GM18507 (cell line): ENCODE data around the gene HK3.

Source experiments
- DNase-seq: peaks from one replicate; pipeline ENCODE4 v3.0.0; 2011; ENCODE audit warnings: low read depth; ENCODE audit not compliant: insufficient read length; ENCODE audit errors: extremely low spot score
- FAIRE-seq: peaks from 2 replicates; lab custom pipeline; 2011; peaks lifted over from hg19 to GRCh38; lab: Jason Lieb, UNC

HK3 gene

DNA sequence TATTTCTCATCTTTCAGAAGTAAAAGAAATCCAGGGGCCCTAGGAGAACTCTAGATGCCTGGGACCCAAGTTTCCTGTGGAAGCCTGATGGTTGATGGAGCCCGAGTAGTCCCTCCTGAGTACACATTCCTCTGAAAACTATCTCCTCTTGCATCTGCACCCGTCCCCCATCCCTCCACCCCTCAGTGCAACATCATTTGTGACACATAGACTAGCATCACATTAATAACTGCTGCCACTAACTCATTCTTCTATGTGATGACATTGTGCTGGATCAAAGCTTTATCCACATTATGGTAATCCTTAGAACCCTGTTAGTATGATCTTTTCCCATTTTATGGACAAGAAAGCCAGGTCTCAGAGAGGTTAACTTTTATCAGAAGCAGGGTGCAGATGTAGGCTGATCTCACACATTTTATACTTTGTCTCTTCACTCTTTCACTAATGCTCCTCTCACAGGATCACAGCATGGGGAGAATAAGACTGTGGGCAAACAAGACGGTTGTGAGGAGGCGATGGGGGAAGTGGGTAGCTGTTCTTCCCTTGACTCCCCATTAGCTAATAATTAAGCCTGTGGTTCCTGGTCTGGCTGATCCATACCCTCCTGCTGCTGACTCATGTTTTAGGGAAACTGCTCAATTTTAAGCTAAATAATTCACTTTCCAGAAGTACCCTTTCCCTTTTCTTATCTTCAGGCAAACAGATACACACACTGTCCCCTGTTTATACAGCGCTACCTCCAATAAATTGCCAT, 3.9 kb upstream of the HK3 start:
- FAIRE-seq (peak; percentile 5), DNase-seq (no peak)

DNA sequence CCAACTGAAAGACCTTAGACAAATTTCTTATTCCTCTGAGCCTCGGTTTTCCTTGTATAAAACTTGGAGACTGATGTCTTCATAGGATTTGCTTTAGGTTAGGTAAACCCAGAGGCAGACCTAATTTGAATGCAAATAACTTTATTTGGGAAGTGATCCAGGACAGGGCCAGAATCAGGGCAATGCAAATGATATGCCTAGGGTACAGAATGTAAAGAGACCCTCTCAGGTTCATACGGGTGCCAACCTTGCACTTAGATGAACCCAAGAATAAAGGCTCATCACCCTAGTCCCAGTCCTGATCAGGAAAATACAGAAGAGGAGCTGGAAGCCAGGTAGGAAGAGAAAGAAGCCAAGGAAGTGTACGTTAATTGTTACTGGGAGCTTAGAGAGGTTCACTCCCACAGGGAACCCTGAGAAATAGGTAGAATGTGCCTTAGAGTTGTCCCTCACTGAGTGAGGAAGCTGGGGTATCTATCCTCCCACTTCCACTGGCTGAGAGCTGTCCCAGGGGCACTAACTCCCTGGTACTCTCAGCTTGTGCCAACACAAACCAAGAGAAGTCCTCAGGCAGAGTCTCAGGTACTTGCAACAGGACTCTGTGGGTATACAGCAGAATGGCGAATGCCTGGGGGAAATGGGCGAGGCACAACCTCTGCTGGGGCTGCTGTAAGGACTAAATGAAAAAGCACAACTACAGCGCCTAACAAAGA, 3.1 kb upstream of the HK3 start:
- DNase-seq (no peak), FAIRE-seq (no peak)

DNA sequence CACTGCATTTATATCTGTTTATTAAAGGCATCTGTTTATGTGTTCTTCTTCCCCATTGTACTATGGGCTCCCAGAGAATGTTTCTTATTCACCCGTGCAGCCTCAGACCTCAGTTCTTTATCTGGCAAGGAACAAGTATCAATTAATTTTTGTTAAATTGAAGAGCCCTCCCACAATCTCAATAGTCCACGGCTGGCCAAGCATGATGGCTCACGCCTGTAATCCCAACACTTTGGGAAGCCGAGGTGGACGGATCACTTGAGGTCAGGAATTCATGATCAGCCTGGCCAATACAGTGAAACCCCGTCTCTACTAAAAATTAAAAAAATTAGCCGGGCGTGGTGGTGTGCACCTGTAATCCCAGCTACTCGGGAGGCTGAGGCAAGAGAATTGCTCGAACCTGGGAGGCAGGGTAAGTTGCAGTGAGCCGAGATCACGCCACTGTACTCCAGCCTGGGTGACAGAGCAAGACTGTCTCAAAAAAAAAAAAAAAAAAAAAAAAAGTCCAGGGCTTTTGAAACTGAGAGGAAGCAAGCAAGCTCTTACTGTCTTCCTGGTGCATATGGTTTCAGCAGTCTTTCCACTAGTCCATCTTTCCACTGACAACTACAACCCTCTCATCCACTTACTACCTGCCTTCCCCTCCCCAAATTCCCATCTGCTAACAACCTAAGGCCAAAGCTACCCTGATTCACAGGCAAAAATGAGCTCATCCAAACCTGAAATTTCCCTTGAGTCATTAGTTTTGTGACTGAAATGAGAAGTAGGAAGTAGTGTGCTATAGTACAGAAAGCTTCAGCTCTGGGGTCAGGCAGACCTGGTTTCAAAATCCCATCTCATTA, 2.3 kb upstream of the HK3 start:
- DNase-seq: peak; percentile 30
- peak; percentile 71 for FAIRE-seq

DNA sequence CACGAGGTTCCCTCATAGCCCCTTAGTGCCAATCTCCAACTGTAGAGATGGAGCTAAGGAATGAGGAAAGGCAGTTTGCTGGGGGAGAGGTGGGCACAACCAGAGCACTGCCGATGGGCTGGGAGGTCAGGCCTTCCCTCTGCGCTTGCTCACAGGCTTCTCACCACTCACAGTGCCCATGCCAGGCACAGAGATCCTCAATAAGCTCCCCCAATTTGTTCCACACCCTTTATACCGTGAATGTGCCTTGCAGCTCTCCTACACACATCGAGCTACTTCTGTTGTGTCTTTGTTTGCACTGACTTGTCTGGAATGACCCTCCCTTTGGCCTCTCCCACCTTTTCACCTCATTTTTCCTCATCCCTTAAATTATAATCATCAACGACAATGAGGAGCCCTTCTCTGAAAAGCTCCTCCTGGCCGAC, 1.6 kb upstream of the HK3 start:
- FAIRE-seq: no peak
- DNase-seq: no peak

DNA sequence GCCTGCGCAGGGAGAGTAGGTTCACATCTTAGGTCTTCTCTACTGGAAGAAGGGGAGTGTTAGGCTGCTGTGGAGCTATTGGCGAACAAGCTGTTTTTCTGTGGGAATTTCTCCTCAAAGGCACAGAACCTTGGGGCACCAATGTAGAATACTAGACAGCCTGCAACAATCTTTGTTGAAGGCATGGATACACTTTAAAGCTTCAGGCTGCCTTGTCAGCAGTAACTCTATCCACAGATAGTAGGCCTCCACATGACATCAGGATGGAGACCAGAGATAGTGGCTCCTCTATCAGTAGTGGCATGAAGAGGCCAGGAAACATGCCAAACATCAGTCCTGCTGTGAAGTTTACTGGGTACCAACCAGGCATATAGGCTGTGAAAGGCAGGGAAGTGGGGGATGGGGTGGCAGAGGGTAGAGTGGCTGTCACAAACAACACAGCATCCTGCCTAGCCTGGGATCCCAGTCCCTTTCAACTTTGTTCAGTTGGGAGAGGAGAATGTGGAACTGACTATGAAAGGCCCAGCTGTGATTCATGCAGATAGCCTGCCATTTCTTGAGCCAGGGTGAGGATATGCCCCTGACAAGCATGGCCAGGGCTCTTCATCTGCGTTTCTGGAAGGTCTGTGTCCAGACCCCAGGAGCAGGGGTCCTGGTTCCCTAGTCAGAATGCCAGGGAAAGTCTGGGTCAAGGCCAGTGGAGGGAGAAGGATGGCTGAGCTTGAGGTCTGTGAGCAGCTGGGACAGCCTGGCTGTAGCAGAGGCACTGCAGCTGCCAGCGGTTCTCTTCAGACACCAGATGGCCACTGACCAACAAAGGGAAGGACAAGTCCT, 1.0 kb upstream of the HK3 start:
- DNase-seq (no peak), FAIRE-seq (no peak)

DNA sequence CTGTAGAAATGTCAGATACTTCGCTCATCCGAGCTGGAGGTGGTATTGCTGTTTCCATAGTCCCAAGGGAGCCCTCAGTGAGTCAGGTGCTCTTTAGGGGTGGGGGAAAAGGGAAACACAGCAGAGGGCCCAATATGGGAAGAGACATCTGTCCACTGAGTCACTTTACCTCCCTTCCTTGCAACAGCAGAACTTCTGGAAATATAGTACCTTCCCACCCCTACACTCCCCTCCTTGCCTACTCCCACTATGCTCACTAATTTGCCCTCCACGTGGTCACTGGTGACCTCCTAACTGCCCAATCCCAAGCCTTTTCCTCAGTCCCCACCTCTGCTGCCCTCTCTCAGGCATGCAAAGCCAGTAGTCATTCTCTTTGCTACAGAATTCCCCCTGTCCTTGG, 1.9 kb downstream of the HK3 start:
- FAIRE-seq: no peak
- DNase-seq: no peak

DNA sequence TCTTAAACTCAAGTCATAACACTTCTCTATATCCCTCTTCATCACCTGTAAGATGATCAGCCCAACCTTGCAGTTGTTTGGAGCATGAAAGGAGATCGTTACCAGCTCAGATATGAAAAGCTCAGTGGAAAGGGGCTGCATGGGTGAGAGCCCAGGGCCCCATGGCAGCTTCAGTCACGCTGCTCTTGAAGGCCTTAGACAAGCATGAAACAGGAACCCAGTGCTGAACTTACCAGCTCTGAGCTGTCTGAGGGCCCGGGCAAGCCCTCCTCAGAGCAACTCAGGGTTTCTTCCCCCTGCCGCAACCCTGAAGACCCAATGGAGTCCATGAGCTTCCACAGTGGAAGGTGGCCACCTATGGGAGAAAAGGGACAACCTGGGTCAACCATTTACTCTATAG, 3.3 kb downstream of the HK3 start:
- no peak for FAIRE-seq
- no peak for DNase-seq

DNA sequence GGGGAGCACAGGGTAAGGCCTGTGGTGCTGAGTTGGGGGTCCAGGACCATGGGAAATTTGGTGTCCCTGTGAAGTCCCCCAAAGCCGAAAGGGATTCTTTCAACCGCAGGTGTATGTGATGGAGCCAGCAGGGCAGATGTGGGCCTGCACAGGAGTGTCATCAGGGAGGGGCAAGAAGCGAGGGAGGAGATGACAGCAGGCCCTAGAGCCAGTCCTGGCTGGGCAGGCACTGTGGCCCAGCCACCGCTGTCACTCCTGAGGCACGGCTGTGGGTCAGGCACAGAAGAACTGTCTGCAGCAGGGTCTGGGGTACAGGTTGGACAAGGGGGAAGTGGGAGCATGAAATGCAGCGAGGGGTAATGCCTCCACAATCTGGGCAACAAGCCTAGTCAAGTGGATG, 4.8 kb downstream of the HK3 start:
- no peak for DNase-seq
- no peak for FAIRE-seq

DNA sequence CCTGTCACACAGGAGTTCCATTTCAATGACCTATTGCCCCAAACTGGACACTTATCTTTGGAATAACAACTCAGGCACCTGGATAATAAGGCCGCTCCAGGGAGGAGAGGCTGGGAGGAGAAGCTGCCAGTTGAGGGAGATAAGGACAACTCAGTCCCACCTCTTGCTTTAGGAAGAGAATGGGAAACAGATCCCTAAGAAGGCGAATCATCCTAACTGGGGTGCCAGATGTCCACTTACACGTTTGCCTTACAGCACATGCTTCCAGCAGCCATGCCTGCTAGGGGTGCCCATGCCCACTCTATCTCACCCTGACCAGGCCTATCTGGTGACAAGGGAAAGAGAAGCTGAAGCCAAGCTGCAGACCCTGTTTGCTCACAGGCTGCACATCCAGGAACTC, 6.5 kb downstream of the HK3 start:
- no peak for DNase-seq
- no peak for FAIRE-seq

DNA sequence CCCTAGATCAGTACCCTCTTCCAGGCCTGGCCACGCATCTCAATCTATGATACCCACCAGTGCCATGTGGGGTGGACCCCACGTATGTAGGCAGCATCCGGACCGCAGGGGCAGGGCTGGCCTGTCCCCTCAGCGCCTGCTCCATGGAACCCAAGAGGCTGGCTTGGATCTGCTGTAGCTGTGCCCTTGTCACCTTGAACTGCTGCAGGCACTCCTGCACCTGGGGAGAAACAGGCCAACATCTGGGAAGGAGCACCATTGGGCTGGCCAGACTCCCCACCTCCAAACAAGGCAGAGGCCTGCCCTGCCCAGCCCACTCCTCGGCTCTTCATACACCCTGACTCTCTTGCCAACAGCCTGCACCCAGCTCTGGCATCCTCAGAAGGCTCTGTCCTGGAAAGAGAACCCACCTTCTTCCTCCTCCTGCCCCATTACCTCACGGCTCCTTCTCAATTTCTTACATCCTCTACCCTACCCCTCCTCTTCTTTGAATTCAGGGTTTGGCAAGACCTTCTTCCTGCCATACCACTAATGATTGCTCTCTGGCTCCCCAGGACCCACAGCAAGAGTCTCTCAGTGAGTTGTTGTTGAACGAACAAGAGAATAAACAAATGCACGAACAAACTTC, 7.7 kb downstream of the HK3 start:
- FAIRE-seq: no peak

DNA sequence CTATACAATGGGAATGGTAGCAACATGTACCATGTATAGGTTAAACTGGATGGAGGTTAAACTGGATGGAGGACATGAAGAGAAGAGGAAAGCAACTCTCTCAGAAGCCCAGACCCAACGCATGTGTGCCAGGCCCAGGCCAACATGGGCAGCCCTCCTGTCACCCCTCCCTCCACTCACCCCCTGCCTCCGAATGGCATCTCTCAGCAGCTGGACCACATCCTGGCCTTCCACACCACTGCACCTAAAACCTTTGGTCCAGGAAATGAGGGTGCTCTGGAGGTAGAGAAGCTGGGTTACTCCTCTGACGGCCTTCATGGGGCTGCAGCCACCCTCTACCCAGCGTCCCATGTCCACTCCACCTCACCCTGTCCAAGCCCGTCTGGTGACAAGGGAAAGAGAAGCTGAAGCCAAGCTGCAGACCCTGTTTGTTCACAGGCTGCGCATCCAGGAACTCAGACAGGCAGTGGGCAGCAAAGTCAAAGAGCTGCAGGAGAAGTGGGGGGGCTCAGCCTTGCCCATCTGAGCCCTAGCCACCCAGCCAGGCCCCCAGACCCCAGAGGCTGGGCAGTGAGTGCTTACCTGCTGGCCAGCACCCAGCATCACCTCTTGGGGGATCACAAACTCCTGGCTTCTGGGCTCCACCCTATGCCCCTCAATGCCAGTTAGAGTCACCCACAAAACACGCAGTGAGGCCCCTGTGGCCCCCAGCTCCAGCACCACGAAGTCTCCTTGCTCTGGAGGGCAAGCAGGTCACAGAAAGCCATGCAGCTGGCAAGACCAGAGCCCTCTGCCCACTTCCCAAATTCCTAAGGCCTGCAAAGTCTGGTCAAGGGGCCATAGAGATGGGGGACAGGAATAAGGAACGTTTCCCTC, 8.5 kb downstream of the HK3 start:
- no peak for DNase-seq
- no peak for FAIRE-seq

More for the DNA sequence above, 7.7 kb downstream of the HK3 start:
- no peak for DNase-seq

DNA sequence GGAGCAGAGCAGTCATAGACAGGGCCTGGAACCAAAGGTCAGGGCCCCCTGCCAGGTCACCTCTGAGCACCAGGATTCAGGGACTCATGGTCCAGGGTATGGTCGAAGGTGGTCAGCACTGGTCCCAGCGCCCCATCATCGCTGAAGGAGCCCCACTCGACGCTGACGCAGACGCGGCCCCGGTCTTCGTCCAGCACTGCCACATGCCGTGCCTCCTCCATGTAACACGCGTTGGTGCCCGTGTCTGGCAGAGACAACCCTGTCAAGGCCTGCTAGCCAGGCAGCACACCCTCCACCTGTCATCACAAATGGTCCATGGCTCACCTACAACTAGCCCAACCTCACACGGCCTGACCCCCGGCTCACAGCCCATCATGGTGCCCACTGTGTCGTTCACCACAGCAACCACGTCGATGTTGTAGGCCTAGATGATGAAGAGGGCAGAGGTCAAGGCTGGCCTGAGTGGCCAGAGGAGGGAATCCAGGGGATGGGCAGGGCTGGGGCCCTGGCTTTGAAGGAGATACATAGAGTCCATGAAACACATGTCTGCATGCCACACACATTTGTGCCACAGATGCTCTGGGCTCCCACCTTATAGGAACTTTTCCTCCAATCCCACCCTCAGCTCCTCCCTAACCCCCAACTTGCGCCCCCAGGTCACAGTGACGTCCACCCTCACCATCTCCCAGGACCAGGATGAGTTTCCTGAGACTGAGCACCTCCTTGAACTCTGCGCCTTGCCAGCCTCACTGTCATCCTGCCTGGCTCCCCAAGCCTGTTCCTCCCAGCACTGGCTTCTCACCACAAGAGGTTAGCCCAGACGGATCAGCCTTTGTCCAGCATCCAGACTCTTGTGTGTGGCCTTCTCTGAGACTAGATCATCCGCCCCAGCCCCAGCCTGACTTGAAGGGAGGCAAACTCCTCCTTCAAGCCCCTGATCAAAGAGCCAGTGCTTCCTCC, 9.5 kb downstream of the HK3 start:
- FAIRE-seq: no peak
- no peak for DNase-seq

DNA sequence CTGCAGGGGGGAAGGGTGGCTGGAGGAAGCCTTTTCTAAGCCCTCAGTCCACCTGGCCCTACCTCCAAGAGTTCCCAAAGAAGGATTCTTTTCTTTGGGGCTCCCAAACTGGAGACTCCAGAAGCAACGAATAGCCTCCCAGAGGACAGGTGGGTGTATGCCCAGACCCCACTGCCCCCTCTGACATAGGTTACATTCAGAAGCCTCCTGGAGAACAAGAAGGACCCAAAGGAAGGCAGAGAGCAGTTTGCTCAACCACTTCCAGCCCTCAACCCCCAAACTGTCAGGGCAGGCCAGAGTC, 10.3 kb downstream of the HK3 start:
- FAIRE-seq (no peak), DNase-seq (no peak)

DNA sequence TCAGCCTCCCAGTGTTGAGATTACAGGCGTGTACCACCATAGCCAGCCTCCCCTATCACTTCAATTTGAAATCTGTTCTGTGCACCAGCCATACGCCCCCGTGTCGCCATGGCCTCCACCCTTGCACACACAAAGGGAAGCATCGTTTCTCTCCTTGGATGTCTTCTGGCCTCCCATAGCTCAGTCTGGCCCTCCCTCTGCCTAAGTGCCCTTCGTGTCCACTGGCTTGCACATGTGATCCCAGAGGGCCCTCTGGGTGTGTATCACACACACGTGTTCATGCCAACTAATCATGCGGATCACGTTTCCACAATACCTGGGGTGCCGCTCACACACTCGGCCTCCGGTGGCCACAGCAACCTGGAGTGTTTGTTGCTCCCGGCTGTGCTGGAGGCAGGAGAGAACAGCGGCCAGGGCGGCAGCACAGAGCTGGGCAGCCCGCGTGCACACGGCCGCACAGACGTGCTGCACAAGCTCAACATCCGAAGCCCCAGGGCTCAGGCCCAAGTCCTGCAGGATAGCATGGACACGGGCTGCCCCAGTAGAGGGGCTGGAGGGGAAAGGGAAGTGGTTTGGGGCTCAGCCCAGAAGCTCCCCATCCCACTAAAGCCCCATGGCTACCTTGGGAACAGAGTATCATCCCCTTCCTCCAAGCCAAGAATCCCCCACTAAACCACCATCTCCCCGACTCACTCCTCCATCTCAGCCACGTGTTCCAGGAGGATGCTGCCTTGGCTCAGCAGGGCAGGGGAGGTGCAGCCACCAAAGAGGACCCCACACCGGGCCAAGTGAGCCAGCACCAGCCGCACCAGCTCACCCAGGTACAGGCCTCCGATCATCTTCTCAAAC, 10.9 kb downstream of the HK3 start:
- FAIRE-seq: no peak
- DNase-seq: no peak

DNA sequence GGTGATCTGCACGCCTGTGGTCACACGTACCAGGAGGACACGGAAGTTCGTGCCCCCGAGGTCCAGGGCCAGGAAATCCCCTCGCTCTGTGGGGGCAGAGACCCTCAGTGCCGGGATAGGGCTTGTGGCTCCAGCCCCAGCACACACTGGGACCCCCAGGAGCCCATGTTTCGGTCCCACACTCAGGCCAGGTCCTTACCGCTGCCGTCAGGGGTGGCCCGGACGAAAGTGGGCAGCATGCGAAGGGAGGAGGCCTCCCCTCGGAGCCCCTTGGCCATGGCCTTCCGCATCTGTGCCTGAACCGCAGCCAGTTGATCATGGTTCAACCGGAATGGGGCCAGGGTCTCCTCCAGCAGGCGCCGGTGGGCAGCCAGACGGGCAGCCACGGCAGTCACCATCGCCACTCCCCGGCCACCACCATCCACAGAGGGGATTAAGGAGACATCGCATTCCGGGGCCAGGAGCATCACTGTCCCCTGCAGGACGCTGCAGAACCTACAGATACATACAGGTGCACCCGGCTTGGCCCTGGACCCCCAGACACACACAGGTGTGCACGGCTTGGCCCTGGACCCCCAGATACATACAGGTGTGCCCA, 11.8 kb downstream of the HK3 start:
- FAIRE-seq (no peak), DNase-seq (no peak)
